CD4-positive, alpha-beta T cell treated with Interferon gamma for 1 hour (primary cell): ENCODE measurements around the gene PNISR.

Source experiments
- DNase-seq: peaks from one replicate; pipeline ENCODE4 v3.0.0-alpha.2; 2020

Gene PNISR

DNA sequence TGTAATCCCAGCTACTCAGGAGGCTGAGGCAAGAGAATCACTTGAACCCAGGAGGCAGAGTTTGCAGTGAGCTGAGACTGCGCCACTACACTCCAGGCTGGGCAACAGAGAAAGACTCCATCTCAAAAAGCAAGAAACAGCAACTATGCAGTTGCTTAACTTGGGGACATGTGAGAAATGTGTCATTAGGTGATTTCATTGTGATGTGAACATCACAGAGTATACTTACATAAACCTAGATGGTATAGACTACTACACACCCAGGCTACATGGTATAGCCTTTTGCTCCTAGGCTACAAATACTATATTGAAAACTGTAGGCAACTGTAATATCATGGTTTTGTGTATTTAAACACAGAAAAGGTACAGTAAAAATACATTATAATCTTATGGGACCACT lies 27.8 kb downstream of the PNISR start:
- DNase-seq: no peak

DNA sequence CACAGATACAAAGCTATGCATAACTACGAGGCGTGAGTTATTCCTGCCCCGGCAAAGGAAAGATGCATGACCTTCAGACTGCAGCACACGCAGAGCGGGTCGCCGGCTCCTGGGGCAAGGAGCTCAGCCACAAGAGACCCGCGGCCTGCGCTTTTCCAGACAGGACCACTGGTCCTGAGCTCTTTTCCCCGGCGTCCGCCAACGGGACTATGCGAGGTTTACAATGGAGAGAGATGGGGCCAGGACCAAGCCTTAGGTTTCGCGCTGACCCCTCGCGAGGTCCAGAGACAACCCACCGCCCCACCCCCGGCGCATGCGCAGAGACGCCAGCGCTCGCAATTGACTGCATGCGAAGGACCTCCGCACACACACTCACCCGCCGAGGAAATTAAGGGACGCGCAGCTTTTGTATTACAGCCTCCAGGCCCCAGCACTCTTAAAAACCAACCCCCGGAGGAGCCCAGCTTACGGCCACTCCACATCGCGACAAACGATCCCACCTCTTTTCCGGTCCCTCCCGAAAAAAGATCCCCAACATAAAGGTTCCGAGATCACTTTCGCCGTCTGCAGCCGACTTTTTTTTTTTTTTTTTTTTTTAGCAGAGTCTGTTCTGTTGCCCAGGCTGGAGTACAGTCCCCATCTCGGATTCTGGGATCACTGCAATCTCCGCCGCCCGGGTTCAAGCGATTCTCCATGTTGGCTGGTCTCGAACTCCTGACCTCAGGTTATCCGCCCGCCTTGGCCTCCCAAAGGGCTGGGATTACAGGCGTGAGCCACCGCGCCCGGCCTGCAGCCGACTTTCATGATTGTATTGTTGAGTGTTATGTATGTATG lies 31.2 kb downstream of the PNISR start, which contains the start of gene COQ3:
Gene COQ3 (minus strand): TSS at position 498 of the 834 bp plus-strand sequence. CDS start 16 bp downstream, at position 482.
- peak; percentile 60 for DNase-seq

- DNase-seq: no peak
Observed at GRCh38 chr6:99393366-99393697, 31.8 kb downstream of the PNISR start.

DNA sequence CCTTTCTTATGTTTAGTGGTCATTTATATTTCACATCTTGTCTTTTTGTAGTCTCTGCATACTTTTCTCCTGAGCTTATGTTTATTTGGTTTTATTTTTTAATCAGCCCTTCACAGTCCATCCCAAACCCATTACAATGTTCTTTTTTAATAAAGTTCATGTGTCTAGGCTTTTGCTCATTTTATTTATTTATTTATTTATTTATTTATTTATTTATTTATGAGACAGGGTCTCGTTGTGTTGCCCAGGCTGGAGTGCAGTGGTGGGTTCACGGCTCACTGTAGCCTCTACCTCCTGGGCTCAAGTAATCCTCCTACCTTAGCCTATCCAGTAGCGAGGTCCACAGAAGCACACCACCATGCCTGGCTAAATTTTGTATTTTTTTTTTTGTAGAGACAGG lies 34.2 kb downstream of the PNISR start:
- no peak for DNase-seq

- no peak for DNase-seq
Observed at GRCh38 chr6:99384507-99384906, 40.6 kb downstream of the PNISR start.

GRCh38 chr6:99378636-99379035 lies 46.5 kb downstream of the PNISR start:
- no peak for DNase-seq

- no peak for DNase-seq
Observed at GRCh38 chr6:99369533-99369932, 55.6 kb downstream of the PNISR start.

GRCh38 chr6:99366852-99367251 lies 58.3 kb downstream of the PNISR start:
- DNase-seq: no peak

- no peak for DNase-seq
Observed at GRCh38 chr6:99364026-99364425, 61.1 kb downstream of the PNISR start.

DNA sequence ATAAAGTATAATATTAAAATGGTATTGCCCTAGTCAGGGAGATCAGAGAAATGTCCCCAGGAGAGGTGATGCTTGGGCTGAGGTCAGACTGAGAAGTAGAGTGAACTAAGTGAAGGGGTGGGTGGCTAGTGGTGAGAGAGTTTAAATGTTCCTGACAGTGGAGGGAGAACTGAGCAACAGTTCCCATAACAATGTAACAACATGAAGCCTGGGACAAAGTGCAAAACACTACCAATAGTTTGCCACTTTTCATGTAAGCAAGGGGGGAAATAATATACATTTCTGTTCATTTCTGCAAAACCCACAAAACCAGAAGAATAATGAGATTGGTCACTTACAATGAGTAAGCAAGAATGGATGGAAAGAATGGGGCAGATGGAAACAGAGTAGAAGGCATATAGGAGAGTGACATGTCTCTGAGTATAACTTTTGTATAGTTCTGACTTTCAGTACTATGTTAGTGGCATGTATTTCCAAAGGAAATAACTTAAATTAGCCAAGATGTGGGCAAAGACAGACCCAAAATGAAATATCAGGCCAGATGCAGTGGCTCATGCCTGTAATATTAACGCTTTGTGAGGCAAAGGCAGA lies 62.3 kb downstream of the PNISR start:
- DNase-seq: no peak

DNA sequence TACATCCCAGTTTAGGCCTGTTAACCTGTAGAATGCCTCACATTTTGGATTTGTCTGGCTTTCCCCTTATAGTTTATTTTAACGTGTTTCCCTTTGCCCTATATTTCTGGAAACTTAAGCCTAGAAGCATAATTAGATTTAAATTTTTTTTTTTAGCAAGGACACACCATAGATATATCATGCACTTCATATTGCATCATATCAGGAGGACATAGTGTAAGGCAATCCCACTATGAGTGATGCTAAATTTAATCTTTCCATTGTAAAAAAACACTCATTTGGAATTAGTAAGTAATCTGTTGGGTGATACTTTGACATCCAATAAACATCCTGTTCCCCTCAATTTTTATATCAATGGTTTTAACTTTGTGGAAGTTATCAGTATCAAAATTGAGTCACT lies 65.3 kb downstream of the PNISR start:
- no peak for DNase-seq

GRCh38 chr6:99356641-99357040 lies 68.5 kb downstream of the PNISR start:
- no peak for DNase-seq

GRCh38 chr6:99354983-99355382 lies 70.1 kb downstream of the PNISR start:
- DNase-seq: no peak

GRCh38 chr6:99353126-99353525 lies 72.0 kb downstream of the PNISR start:
- no peak for DNase-seq

DNA sequence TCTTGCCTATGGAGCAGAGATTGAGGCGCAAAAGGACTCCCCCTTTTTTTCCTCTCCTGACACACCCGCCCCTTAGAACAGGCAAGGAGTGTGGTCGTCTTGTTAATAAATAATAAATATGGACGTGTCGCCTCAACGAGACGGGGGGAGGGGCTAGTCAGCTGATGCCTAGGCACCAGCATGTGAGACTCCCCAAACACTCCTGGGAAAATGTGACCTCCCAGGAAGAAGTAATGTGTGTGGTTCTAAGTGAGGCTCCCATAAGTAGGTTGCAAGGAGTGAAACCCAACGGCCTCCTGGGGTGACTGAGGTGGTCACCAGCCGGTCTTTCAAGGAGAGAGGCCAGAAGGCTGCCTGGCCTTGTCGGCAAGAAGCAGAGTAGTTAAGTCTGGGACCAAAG lies 74.5 kb downstream of the PNISR start:
- no peak for DNase-seq

DNA sequence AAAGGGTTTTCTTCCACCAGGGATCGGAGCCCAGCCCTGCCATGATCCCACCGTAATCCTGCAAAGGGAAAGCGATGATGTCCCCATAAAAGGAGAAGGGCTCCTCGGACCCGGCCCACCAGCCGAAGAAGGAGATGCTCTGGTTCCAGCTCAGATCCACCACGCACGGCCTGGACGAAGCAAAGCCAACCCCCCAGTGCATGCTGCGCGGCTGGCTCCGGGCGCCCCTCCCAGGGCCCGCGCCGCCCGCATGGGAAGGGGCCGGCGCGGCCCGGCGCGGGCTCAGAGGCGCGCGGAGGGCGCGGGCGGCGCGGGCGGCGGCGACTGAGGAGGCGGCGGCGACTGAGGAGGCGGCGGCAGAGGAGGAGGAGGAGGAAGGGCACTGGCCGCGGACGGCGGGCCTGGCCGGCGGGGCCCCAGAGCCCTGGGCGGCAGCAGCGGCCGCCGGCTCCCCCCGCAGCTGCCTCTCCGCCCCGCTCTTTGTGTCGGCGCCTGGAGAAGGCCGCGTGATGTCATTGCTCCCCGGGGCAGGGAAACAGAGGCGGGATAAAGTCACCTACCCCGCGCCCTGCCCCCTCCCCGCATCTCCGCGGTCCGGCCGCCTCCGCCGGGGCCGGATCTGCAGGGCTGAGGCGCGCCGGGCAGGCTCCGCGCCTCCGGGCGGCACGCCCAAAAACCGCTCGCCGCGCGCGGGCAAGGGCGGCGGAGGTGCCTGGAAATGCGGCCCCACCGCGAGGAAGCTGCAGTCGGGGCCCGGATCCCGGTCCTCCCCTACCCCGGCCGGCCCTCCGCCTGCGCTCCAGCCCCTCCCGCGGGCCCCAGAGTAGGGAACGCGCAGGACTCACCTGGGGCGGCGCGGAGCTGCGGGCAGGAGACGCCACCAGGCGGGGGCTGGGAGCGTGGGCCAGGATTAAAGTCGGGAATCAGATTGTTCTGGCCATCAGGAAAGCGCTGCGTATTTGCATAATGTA lies 75.7 kb downstream of the PNISR start, which contains the start of gene FAXC:
Gene FAXC (minus strand): TSS at position 504 of the 971 bp plus-strand sequence. CDS start 302 bp downstream, at position 202.
- DNase-seq: no peak

GRCh38 chr6:99348288-99349170 lies 76.6 kb downstream of the PNISR start:
- no peak for DNase-seq
